HG02981 (cell line): ENCODE results near the gene TMEM263.

ENCODE experiments used
- ATAC-seq: cut with Tn5 transposase; IDR thresholded peaks from one replicate; pipeline ENCODE4 v1.9.1; 2021; ENCODE audit warnings: mild to moderate bottlenecking, moderate library complexity; ENCODE audit not compliant: unreplicated experiment

Gene TMEM263

GRCh38 chr12:106947461-106947860, 8.2 kb upstream of the TMEM263 start:
- no peak for ATAC-seq

- no peak for ATAC-seq
Measured at GRCh38 chr12:106950591-106950990, 5.1 kb upstream of the TMEM263 start.

GRCh38 chr12:106953352-106954250, 2.1 kb upstream of the TMEM263 start:
- no peak for ATAC-seq

GRCh38 chr12:106954462-106955376, 988 bp upstream of the TMEM263 start:
- no peak for ATAC-seq

GRCh38 chr12:106956048-106956578, 406 bp downstream of the TMEM263 start:
- ATAC-seq = peak; percentile 26

GRCh38 chr12:106957583-106957982, 1.9 kb downstream of the TMEM263 start:
- no peak for ATAC-seq

- no peak for ATAC-seq
Measured at GRCh38 chr12:106960443-106960842, 4.7 kb downstream of the TMEM263 start.

GRCh38 chr12:106962286-106962685, 6.6 kb downstream of the TMEM263 start:
- ATAC-seq = no peak

- no peak for ATAC-seq
Measured at GRCh38 chr12:106964526-106964925, 8.8 kb downstream of the TMEM263 start.

GRCh38 chr12:106971065-106971464, 15.4 kb downstream of the TMEM263 start:
- ATAC-seq = no peak

- no peak for ATAC-seq
Measured at GRCh38 chr12:106973545-106973944, 17.8 kb downstream of the TMEM263 start.

GRCh38 chr12:106974511-106974910, 18.8 kb downstream of the TMEM263 start:
- peak; percentile 72 for ATAC-seq

GRCh38 chr12:106975098-106975497, 19.4 kb downstream of the TMEM263 start:
- no peak for ATAC-seq

GRCh38 chr12:106975993-106976658, 20.4 kb downstream of the TMEM263 start:
- ATAC-seq = no peak

- no peak for ATAC-seq
Measured at GRCh38 chr12:106976668-106977067, 21.0 kb downstream of the TMEM263 start.

- ATAC-seq = no peak
Measured at GRCh38 chr12:106978035-106978800, 22.5 kb downstream of the TMEM263 start.

GRCh38 chr12:106980944-106981343, 25.2 kb downstream of the TMEM263 start:
- no peak for ATAC-seq

GRCh38 chr12:106981788-106982187, 26.1 kb downstream of the TMEM263 start:
- ATAC-seq = no peak

- ATAC-seq = no peak
Measured at GRCh38 chr12:106982229-106982628, 26.5 kb downstream of the TMEM263 start.

GRCh38 chr12:106984588-106985137, 29.0 kb downstream of the TMEM263 start:
- ATAC-seq = no peak
